ENCODE data around the gene MFSD1.

- TF ChIP-seq CTCF (IDR thresholded peaks at IDR 0.05): no peak
- TF ChIP-seq EZH2phosphoT487 (IDR thresholded peaks at IDR 0.05): no peak
Observed at GRCh38 chr3:158775426-158776410, 26.1 kb upstream of the MFSD1 start.
